Endometrium (tissue), 2 donors: ENCODE results near the gene ZNF101.
"Not testable (repeated sequence)": the region's sequence is repeated elsewhere in the genome, so short reads cannot be mapped to it uniquely, and the experiment has no call there.

ENCODE experiments used
- FAIRE-seq: peaks from 2 replicates; lab custom pipeline; 2012; peaks lifted over from hg19 to GRCh38; lab: Jason Lieb, UNC
- donor health status: control.
- donor health status: control.

Gene ZNF101

DNA sequence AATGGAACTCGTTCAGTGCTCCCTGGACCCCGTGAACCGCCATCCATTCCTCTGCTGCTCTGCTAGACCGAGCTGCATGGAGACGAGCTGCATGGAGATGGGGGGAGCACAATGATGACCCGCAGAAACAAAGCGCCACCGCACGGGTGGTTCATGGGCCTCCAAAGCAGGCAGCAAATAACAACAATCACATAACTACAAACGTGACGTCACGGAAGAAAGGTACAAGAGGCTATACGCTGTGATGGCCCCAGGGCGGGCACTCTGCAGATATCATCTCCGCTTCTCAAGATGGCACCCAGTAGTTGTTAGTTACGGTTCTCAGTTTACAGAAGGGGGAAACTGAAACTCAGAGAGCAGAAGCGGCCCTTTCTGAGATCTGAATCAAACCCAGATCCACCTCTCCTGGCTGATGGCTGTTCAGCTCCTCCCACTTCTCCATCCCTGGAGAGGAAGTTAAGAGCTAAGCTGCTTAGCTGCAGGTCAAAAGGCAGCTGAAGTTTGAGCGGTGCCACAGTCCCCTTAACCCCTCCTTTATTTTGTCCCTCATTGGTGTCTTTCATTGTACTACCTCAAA, 6.9 kb upstream of the ZNF101 start:
- FAIRE-seq: no peak

- FAIRE-seq: no peak
Observed at GRCh38 chr19:19662344-19662743, 6.3 kb upstream of the ZNF101 start.

- no peak for FAIRE-seq
Observed at GRCh38 chr19:19662871-19663255, 5.8 kb upstream of the ZNF101 start.

GRCh38 chr19:19663256-19664120, 5.2 kb upstream of the ZNF101 start, which contains the start of gene ATP13A1:
Gene ATP13A1 (minus strand): TSS chr19:19663676. CDS start chr19:19663666, 10 bp downstream.
- FAIRE-seq: peak; percentile 82

- FAIRE-seq: not testable (repeated sequence)
Observed at GRCh38 chr19:19665420-19665948, 3.2 kb upstream of the ZNF101 start.

DNA sequence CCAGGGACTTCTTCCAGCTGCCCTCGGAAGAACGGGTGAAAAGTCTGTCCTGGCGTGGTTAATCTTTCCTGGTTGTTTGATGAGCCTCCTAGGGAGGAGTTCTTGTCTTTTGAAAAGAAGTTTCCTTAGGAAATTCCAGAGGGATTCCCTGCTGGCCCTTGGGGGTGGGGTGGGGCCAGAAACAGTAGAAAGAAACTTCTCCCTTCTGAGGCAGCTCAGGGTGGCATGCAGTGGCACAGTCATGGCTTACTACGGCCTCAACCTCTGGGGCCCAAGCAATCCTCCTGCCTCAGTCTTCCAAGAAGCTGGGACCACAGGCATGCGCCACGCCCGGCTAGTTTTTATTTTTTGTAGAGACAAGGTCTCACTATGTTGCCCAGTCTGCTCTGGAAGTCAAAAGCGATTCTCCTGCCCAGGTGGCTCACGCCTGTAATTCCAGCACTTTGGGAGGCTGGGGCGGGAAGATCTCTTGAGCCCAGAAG, 1.5 kb downstream of the ZNF101 start:
- no peak for FAIRE-seq

DNA sequence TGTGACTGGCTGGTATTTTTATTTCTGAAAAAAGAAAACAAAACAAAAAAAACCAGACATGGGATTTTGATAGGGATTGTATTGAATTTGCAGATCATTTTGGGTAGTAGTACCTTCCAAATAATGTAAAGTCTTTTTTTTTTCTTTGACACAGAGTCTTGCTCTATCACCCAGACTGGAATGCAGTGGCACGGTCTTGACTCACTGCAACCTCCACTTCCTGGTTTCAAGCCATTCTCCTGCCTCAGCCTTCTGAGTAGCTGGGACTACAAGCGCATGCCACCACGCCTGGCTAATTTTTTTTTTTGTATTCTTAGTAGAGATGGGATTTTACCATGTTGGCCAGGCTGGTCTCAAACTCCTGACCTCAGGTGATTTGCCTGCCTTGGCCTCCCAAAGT, 4.2 kb downstream of the ZNF101 start:
- no peak for FAIRE-seq

DNA sequence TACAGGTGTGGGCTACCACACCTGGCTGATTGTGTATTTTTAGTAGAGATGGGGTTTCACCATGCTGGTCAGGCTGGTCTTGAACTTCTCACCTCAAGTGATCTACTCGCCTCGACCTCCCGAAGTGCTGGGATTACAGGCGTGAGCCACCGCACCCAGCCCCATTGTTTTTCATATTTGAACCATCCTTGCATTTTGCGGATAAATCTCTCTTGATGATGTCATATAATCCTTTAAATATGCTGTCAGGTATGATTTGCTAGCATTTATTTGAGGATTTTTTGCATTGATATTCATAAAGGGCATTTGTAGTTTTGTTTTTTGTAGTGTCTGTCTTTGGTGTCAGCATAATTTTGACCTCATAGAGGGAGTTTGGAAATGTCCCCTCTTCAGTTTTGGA, 5.7 kb downstream of the ZNF101 start:
- FAIRE-seq: no peak

GRCh38 chr19:19677579-19677978, 8.9 kb downstream of the ZNF101 start:
- no peak for FAIRE-seq

GRCh38 chr19:19679176-19680073, 10.8 kb downstream of the ZNF101 start:
- no peak for FAIRE-seq

DNA sequence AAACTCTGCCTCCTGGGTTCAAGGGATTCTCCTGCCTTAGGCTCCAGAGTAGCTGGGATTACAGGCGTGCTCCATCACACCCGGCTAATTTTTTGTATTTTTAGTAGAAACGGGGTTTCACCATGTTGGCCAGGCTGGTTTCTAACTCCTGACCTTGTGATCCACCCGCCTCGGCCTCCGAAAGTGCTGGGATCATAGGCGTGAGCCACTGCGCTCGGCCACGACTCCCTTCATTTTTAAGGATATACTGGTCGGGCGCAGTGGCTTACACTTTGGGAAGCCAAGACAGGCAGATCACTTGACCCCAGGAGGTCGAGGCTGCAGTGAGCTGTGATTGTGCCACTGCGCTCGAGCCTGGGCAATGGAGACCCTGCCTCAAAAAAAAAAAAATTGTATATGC, 17.5 kb downstream of the ZNF101 start:
- FAIRE-seq: not testable (repeated sequence)

DNA sequence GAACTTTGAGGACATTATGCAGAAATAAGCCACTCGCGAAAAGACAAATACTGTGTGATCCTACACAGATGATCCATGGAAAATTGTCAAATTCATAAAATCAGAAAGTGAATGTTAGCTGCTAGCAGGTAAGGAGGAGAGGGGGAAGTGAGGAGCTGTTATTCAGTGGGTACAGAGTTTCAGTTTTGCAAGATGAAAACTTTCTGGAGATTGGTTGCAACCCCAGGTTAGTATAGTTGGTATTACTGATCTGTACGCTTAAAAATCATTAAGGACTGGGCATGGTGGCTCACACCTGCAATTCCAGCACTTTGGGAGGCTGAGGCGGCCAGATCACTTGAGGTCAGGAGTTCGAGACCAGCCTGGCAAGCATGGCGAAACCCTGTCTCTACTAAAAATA, 17.9 kb downstream of the ZNF101 start:
- FAIRE-seq: no peak

- no peak for FAIRE-seq
Observed at GRCh38 chr19:19687090-19687489, 18.5 kb downstream of the ZNF101 start.

GRCh38 chr19:19689023-19689422, 20.4 kb downstream of the ZNF101 start:
- FAIRE-seq: not testable (repeated sequence)

DNA sequence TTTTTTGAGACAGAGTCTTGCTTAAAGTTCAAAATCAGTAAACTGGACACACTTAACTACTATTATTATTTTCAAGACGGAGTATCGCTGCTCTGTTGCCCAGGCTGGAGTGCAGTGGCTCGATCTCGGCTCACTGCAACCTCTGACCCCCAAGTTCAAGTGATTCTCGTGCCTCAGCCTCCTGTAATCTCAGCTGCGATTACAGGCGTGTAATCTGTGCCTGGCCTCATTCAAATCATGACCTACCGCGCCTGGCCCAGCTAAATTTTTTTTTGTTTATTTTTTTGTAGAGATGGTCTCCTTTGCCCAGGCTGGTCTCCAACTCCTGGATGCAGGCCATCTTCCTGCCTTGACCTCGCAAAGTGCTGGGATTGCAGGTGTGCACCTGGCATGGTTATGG, 23.0 kb downstream of the ZNF101 start:
- FAIRE-seq: no peak

GRCh38 chr19:19696386-19696785, 27.7 kb downstream of the ZNF101 start:
- no peak for FAIRE-seq

GRCh38 chr19:19697589-19697988, 28.9 kb downstream of the ZNF101 start:
- no peak for FAIRE-seq

GRCh38 chr19:19700493-19700892, 31.9 kb downstream of the ZNF101 start:
- not testable (repeated sequence) for FAIRE-seq

DNA sequence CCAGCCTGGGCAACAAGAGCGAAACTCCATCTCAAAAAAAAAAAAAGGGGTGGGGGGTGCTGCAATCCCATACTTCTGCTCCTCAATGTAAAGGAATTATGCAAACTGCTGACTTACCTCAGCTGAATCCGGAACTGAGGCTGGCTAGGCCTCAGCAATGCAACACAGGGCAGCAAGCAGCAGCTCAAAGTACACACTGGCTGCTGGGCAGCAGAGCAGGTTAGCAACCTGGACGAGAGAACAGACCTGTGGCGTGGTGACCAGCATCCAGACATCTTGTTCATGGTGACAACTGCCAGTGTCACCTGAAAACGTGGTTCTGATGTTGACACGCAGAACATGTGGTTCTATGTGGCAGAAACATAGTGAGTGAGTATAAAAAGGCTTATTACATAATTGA, 36.2 kb downstream of the ZNF101 start:
- FAIRE-seq: no peak

GRCh38 chr19:19710506-19710905, 41.9 kb downstream of the ZNF101 start:
- FAIRE-seq: no peak

DNA sequence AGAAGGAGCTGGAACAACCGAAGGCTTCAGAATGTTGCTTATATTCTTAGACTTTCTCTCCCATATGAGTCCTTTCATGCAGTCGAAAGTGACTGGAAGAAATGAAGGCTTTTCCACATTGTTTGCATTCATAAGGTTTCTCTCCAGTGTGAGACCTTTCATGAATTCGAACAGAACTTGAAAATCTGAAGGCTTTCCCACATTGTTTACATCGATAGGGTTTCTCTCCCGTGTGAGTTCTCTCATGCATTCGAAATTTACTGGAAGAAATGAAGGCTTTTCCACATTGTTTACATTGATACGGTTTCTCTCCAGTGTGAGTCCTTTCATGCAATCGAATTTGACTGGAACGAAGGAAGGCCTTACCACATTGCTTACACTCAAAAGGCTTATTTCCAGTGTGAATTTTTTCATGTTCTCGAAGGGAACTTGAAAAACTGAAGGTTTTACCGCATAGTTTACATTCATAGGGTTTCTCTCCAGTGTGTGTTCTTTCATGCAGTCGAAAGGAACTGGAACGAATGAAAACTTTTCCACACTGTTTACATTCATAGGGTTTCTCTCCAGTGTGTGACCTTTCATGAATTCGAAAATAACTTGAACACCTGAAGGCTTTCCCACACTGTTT, 42.8 kb downstream of the ZNF101 start:
- no peak for FAIRE-seq
